Measurements from ENCODE around the gene CD44.

Gene CD44

DNA sequence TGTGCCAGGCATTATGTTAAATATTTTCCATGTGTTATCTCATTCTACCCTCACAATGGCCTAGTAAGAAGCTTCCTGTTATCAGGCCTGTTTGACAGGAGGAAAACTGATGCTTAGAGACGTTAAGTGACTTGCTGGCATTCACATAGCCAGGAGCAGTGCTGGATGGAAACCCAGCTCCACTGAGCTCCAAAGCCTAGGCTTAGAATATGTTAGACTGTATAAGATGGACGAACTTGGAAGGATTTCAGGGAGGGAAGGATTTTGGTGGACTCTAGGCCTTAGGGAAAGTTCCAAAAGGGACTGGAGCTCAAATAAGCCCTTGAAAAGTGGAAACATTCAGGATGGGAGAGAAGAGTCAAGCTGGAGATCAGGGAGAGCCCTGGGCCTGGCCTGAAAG, 2.1 kb downstream of the CD44 start:
- DNase-seq, result no peak

DNA sequence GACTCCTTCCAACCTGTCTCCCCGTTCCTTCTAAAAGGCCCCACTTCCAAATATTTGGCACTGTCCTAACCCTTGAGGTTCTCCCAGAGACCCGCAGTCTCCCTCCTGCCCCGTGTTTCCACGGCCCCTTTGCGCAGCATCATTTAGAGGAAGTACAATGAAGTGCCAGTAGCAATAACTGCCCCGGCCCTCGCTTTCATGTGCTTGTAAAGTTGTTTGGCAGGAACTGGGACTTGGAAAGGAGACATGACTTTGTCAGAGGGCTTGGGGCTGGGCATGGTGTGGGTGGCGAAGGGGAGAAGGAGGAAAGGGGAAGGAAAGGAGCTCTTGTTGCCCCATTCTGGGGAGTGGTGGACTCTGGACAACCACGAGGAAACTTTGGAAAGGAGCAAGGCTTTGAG, 2.6 kb downstream of the CD44 start:
- no peak for DNase-seq

DNA sequence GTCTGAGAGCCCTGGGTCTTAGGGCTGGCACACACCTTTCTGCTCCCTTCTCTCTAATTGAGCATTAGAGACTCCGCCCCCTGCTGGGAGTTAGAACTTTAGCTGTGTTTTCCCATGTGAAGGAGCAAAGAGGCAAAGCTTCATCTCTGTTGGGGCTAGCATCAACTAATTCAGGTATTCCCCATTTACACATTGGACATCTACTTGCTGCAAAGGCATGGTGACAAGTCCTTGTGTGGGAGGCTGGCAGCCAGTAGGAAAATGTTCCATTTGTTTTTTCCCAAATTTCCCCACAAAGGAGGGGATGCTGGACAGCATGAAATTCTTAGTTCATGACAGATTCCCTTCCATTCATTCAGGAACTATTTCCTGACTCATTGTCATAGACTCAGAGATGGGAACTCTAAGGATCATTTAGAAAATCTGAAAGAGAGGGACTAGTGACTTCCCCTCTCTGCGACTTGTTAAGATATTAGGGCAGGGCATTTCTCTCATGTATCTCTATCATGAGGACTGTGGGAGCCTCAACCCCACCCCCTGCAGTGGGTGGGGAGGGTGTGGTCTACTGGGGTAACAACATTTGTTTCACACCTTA, 3.6 kb downstream of the CD44 start:
- peak; percentile 20 for DNase-seq

DNA sequence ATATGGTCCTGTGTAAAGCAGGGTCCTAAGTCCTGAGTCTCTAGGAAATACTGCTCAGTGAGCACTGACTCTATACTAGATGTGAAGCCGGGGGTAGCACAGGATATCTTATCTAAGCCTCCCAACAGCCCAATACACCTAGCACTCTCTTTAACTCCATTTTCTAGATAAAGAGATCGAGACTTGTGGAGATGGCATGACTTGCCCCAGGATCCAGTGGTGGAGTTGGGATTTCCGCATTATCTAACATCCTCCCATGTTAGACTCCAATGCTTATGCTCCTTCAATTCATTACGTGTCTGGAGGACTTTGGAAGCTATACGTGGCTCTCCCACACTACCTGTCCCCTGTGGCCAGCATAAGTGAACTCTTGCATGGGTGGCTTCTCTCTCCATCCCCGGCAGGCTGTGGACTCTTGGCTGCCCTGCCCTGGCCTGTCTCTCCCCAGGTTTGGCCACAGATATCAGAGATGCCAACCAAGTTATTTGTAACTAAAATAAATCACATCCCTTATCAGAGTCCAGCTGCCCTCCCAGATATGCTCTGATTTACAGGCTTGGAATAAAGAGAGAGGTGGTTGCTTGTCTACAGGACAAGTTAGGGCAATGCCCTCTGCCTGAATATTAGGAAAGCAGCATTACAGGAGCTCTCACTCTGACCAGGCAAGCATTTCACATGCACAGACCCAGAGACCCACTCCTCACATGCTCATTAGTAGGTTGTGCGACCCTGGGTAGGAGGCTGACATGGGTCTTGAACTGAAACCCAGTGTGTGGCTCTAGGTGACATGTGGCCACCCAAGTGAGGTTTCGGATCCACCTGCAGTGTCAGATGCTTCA, 4.5 kb downstream of the CD44 start:
- DNase-seq, result no peak

DNA sequence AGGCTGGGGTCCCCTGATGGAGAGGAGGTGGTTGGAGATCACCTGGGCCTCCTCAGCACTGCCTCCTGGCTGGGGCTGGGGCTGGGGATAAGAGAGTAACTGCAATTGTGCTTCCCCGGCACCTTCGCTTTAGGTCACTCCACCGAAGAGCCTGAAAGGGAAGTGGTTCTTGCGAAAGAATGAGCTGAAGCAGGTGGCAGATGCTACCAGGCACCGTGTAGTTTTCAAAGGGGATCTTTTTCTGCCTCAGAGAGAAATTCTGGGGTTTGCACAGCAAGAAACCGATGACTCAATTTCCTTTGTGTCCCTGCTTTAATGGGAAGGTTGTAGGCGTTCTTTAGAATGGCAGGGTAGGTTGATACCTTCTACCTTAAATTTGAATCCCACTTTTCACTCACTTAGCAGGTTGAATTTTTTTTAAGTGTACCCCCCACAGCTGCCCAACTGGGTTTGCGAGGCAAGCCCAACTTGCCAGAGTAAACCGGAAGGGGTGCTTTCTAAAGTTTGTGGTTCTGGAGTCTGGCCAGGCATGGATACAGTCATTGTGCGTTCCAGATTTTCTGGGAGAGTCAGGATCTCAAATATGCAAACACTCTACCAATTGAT, 5.3 kb downstream of the CD44 start:
- peak; percentile 81 for DNase-seq

DNA sequence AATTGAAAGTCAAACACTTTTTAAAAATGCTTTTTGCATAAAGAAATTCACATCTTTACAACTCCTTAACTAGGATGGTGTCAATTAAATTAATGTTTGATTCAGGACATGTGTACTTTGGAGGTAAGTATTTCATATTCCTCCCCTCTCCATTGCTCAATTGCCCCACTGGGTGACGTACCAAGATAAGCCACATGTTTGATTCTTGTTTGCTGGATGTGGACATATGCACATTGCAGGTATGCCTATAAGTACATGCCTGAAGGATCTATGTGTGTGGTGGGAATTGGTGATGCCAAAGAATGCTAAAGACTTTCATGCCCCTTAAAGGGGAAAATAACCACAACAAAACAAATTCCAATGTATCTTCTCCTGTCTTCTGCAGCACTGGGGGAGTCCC, 5.8 kb downstream of the CD44 start:
- peak; percentile 29 for DNase-seq

DNA sequence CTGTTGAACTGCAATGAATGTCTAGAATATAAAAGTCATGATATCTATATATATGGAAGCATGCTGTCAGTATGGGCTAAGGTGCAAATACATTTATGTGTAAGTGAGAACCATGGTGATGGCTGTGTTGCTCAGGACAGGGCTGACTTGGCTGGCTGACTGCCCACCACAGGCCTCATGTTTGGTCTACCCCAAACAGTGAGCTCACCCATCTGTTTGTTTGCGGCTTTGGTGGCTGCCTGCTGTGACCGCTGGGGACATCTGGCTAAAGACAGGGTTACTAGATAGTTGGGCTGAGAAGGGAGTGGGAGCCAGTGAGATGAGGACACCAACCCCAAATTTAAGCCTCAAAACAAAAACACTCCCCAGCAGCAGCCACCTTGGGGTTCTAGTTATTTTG, 6.3 kb downstream of the CD44 start:
- no peak for DNase-seq

DNA sequence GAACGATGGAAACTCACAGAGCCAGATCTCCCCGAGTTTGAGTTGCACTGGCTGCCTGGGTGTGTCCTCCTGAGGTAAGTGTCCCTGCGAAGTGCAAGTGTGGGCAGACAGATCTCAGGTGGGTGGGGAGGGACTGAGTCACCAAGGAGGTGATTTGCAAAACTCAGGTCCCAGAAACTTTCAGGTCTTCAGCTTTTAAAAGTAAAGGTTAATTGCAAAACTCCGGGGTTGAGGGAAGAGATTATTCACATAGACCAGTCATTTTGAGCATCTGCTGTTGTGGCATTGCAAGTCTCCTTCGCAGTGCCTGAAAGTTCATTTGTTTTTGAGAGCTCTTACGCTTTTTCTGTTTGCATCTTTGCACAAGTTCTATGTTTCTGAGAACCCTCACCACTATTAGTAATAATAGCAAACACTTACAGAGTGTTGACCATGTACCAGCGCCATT, 7.1 kb downstream of the CD44 start:
- no peak for DNase-seq

DNA sequence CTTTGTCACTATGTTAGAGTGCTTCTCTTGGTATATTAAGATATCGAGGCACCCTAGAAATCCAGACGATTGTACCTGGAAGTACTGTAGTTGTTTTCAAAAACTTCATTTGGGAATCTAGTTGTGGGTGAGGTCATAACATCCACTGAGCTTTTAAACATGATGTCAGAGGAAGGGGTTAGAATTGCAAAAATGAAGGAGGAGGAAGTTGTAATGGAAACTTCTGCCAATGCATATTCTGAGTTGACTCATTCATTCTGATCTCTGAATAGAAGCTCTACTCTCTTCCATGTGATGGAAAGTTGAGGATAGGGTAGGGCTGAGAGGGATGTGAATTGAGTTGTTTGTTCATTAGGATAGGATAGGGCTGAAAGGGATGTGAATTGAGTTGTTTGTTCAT, 7.7 kb downstream of the CD44 start:
- no peak for DNase-seq

DNA sequence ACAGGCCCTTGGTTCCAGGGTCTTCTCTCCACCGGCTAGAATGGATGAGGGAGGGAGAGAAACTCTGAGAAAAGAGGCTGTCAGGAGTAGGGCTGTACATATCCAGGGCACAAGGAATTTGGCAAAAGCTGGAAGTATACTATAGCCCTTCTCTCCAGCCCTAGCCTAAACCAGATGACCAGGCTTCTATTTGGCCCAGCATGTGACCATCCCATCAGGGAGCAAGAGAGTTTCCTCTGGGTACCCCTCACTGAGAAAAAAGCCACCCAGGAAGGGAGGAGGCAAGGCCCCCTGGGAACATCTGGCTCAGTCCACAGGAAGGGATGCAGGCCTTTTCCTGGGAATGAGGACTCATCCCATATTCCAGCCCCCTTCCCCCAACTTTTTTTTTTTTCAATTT, 8.3 kb downstream of the CD44 start:
- DNase-seq, result no peak

DNA sequence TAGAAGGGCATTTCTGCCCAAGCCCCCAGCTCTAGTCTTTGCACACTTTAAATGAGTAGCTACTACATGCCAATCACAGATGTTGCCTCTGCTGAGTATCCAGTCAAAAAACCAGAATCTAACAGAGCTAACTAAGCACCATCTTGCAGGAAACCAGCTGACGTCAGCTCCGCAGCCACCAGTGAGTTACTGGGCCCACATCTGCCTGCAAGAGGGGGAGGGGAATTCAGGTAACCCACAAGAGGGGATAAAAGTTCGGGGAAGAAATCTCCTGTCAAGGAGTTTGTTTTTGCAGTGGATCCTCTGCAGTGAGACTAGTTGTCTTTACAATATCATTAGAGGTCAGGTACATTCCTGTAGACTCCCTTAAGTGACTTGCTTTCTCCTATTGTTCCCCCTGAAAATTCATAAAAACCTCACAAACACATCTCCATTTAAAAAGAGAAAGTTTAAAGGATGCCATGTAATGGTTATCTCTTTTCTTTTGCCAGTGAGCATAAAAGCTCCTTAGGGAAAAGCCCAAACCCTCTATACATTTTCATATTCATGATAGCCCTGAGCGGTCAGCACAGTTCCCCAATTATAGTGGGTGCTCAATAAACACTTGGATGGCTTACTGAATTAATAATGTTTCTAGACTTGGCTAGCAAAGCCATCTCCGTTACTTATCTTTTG, 9.3 kb downstream of the CD44 start:
- no peak for DNase-seq

DNA sequence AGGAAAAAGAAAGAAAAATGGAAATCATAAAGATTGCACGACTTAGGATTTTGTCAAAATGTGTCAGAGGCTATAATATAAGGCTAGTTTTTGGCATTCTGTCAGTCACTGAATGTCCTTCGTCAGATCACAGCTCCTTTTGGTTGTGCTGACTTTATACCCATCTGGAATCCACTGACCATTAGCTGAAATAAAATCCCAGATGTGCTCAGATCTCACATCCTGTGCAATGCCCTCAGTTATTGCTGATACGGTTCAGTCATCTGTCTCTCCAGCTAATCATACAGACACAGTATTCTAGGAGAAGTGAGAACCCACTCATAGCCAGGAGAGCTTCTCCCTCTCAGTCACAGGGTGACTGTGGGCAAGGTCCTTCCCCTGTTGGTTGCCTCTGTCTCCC, 11.5 kb downstream of the CD44 start:
- no peak for DNase-seq

DNA sequence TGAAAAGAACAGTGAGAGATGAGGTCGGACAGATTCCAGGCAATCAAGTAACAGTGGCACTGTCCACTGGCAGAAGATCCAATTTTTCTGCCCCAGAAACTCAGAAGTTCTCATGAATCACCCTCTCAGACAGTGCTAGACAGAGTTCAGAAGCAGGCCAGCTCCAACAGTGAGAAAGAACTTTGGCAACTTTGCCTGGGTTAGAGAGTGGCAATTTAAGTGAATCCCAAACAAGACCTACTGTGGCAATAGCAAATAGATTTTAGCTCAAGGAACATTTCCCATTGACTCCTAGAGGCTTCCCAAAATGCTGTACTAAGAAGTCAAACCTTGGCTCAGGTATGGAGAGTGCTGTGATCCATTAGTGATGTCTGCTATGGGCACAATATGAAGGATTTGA, 12.3 kb downstream of the CD44 start:
- DNase-seq, result no peak

DNA sequence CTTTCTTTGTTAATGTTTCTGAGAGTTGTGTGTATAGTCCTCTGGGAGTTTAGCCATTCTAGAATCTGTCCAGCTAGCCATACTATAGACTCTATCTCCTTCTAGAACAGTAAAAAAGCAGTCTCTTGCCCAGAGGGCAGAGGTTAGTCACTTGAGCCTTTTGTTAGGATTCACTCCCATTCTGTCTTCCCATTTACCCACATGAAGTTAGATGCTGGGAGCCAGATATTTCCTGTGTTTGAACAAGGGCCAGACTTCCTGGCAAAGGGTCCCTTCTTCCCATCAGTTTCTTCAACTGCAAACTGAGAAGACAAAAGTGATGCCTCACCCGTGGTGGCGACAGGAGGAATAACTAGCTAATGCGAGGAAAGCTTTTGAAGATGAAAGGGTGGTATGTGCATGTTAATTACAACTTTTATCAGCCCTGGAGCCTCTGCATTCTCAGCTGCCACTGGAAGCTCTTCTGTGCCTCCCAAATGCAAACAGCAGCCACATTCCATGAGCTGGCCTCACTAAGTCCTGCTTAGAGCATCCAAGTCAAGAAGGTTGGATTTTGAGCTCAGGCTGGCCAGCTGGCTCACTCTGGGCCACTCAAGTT, 12.8 kb downstream of the CD44 start:
- no peak for DNase-seq

DNA sequence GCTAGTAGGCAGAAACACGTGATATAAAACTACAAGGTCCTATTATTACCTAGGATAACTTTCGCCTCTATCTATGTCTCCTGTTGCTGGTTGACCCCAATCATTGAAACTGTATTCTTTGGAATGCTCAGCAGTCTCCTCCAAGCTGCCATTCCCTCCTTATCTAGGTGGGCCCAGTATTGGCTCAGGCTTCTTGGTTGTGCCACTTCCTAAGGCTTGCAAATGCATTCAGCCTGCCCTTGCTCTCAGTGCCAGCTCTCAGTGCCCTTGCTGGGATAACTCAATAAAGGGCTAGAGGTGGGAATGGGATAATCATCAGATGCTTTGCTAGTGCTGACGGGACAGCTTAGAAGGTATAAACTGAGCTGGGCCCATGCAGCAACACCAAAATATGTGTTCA, 13.6 kb downstream of the CD44 start:
- no peak for DNase-seq

DNA sequence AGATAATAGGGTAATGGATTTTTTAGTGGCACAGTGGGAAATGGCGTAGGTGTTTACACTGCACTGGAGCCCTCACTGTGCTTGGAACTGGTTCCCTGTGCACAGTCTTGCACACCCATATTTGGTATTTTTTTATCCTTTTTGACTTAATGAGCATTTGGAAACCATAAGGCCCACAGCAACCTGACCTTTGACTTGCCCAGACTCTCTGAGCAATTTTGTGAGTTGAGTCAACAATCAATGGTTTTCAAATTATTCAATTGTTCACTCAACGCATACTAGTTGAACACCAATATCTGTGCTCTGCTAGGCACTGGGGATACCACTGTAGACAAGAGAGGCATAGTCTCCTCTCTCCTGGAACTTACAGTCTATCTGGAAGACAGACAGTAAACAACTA, 14.3 kb downstream of the CD44 start:
- no peak for DNase-seq

DNA sequence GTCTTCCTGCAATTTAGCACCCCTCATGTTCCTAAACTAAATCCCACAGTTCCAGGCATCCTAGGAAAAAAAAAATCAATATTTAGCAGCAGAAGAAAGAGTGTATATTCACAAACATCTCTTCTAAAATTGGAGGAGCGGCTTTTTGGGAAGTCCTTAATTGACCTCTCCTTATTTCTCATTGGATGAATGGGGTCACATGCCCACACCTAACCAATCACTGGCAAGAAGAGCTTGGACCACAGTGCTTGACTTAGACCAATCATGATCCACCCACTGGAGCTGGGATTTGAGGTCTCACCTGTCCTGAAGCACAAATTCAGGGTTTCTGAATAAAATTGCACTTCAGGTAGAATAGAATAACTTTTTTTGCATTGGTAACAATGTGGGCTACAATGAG, 16.0 kb downstream of the CD44 start:
- DNase-seq, result no peak

DNA sequence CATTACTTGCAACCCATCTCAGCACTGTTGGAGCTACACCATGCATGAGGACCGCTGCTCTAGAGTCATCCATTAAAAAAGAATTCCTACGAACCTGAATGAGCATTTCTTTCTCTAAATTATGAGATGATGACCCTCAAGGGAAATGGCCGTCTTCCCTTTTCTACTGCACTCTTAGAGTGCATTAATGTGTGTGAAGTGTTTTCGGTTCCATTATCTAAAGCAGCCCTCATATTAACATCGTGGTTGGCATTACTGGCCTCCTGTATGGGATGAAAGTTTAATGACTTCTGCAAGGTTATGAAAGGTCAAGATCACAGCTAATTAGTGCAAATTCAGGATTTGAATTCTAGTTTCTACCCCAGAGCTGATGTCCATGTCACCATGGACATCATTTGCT, 16.7 kb downstream of the CD44 start:
- peak; percentile 95 for DNase-seq

DNA sequence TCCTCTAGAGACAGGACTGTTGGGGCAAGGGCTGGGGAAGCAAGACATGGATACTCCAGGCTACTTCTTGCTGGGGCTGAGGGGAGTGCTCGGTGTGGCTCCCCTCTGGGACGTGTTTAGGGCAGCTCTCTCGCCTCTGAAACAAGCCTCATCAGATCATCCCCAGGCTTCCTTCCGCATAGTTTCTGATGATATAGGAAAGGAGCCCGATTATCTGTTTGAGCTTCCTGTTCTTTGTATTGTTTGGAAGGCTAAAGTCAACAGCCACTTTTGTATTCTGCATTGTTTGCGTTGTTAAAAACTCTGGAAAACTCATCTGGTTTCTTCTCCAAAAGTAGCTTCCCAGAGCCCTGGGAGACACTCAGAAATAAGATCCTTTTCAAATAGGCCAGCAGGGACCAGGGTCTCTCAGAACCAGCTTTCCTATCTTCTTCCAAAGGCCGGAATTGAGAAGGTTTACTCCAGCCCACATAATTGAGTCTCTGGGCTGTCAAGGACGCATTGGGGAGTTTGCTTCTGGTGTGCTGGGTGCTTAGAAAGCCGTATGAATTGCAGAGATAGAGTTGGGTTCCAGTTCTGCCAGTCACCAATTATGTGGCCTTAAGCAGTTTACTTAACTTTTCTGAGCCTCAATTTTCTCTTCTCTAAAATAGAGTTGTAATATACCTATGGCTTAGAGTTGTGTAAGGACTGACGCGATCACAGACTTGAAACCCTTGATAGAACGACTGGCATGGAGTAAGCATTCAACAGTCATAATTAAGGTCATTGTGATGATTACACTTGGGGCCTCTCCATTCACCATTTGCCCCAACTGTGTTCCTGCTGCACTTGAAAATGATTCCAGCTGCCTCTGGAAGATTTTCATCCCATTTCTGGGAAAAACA, 19.1 kb downstream of the CD44 start:
- no peak for DNase-seq

DNA sequence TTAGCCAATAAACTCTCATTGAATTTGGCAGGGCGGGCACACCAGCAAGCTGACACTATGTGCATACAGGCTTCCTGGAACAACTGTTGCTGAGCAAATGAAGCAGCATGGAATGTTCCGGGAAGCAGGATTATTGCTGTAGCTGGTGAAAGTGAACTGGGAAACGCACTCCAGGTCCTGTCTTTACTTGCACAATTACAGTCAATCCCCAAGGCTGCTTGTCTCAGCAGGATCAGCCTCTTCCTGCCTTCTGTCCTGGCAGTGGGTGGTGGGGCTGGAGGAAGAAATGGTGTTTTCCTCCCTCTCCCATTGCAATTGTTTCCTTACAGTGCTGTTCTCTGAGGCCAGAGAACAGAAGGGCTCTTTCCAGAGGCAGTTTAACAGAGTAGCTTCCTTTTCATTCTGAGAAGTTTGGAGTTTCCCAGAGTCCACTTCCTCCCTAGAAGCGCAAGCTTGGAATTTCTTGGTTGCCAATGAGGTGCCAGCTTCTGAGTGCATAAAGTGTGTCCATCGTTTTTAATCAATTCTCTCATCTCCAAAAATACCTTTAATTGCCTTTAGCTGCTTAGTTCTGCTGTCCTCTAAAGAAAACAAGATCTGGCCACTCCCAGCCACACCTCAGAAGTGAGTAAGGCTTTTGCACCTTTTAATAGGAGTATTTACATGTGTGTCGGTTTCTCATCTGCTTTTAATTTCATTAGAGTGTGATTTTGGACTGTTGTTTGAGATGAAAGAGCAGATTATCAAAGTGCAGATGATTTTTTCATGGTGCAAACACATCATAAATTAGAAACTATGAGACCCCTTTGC, 19.9 kb downstream of the CD44 start:
- peak; percentile 17 for DNase-seq

DNA sequence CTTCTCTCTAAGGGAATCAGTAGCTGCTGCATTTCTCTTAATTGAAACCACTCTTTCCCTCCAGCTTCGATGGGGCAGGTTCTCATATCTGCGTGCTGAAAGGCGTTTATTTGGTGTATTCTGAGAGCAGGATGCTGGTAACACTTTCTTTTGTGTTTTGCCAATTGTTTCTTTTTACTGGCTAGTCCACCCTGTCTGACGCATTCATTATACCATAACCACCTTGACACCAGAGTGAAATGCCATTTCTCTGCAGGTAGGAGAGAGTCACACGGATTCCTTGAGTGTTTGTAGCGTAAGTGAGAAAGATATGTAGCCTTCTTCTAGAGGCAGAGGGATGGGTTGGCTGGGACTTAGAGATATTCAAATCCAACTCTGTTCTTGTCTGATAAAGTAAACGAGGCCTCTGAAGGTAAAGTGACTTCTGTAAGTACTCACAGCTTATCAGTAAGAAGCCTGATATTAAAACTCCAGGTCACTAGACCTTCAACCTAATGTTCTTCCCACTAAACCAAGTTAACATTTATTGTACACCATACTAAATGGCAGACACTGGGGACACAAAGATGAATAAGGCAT, 21.4 kb downstream of the CD44 start:
- DNase-seq, result peak; percentile 79
